ENCODE data around the gene MGMT. TPM values are rescaled to one million over a fixed set of nuclear protein-coding genes. Genes with fewer than 3 reads are reported as not detected.

The MGMT gene
- total RNA-seq, 1 experiment from 2014 or later, result 11.5 TPM

GRCh38 chr10:129704225-129704624 is 237.2 kb downstream of the MGMT start:
- H3K79me2 ChIP-seq (ENCODE audit: insufficient read depth, low read length), result no peaks in the 10 kb centered on the region
- no peaks in the 10 kb centered on the region for H3K9me3 ChIP-seq (ENCODE audit: control insufficient read depth in 1 of 2, insufficient read depth in 1 of 2, low read depth in 1 of 2, low read length in 2 of 2)
- H3K9ac ChIP-seq (ENCODE audit: low read length), result no peak overlapping the region
- no peaks in the 10 kb centered on the region for H3K4me1 ChIP-seq (ENCODE audit: control insufficient read depth in 1 of 2, insufficient read depth in 2 of 2, low read length in 2 of 2)
- no peaks in the 10 kb centered on the region for H4K20me1 ChIP-seq (ENCODE audit: insufficient read depth)
- H3K36me3 ChIP-seq (ENCODE audit: control insufficient read depth in 1 of 2, insufficient read depth in 2 of 2, low read length in 2 of 2), result no peaks in the 10 kb centered on the region
- ChIA-PET RAD21 (ENCODE audit: low non-redundant PET in 1 of 2, low total read pairs in 2 of 2, uncharacterized antibody in 2 of 2, unreplicated experiment in 2 of 2) (no interaction called here), CTCF (no interaction called here), POLR2A (no interaction called here)
- no peaks in the 10 kb centered on the region for H3K27me3 ChIP-seq (ENCODE audit: insufficient read depth, low read length)
- TF ChIP-seq ZBTB33 (IDR thresholded peaks at IDR 0.05; ENCODE audit: extremely low read depth, insufficient replicate concordance, low read length), result no peak
- no peak for TF ChIP-seq ZFX (IDR thresholded peaks at IDR 0.05)
- TF ChIP-seq ZNF274 (IDR thresholded peaks at IDR 0.05; ENCODE audit: low read depth, low read length), result no peak
- TF ChIP-seq ATF3 (IDR thresholded peaks at IDR 0.05), result no peak
- TF ChIP-seq SIN3A (IDR thresholded peaks at IDR 0.05; ENCODE audit: low read depth), result no peak
- no TSS peak for BruUV-seq (replicated peaks)
- H3K9me2 ChIP-seq (ENCODE audit: insufficient read depth), result no peaks in the 10 kb centered on the region
- H2AFZ ChIP-seq (ENCODE audit: low read depth, low read length, poor library complexity, severe bottlenecking), result no peak overlapping the region
- H3K4me3 ChIP-seq (replicated peaks in 1 of 2; ENCODE audit: low read depth in 1 of 2, low read length in 2 of 2), result no peak overlapping the region
- ATAC-seq (no peak), DNase-seq (ENCODE audit: low read depth, low spot score) (no peak)
- intact Hi-C loops (cut with micrococcal nuclease), result no loop called here
- H3K4me2 ChIP-seq (ENCODE audit: low read length), result no peak overlapping the region
- H3K27ac ChIP-seq (ENCODE audit: low read depth, low read length), result no peak overlapping the region

- Histone ChIP-seq H3K4me3 (replicated peaks in 1 of 2; ENCODE audit: low read depth in 1 of 2, low read length in 2 of 2) (no peak overlapping the region), H3K79me2 (ENCODE audit: insufficient read depth, low read length) (no peaks in the 10 kb centered on the region), H3K4me2 (ENCODE audit: low read length) (no peak overlapping the region), H3K36me3 (ENCODE audit: control insufficient read depth in 1 of 2, insufficient read depth in 2 of 2, low read length in 2 of 2) (no peaks in the 10 kb centered on the region), H4K20me1 (ENCODE audit: insufficient read depth) (no peaks in the 10 kb centered on the region), H2AFZ (ENCODE audit: low read depth, low read length, poor library complexity, severe bottlenecking) (no peak overlapping the region), H3K27ac (ENCODE audit: low read depth, low read length) (no peak overlapping the region), H3K27me3 (ENCODE audit: insufficient read depth, low read length) (no peaks in the 10 kb centered on the region), H3K9ac (ENCODE audit: low read length) (no peak overlapping the region), H3K9me3 (ENCODE audit: control insufficient read depth in 1 of 2, insufficient read depth in 1 of 2, low read depth in 1 of 2, low read length in 2 of 2) (no peaks in the 10 kb centered on the region), H3K4me1 (ENCODE audit: control insufficient read depth in 1 of 2, insufficient read depth in 2 of 2, low read length in 2 of 2) (no peaks in the 10 kb centered on the region), H3K9me2 (ENCODE audit: insufficient read depth) (no peaks in the 10 kb centered on the region)
- TF ChIP-seq, protein P1, sequence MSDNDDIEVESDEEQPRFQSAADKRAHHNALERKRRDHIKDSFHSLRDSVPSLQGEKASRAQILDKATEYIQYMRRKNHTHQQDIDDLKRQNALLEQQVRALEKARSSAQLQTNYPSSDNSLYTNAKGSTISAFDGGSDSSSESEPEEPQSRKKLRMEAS (IDR thresholded peaks at IDR 0.05), result no peak
- TF ChIP-seq POLR2A (IDR thresholded peaks at IDR 0.05; ENCODE audit: borderline replicate concordance, extremely low read depth, insufficient read depth, insufficient read length) (no peak), TCF7L2 (IDR thresholded peaks at IDR 0.05; ENCODE audit: borderline replicate concordance, extremely low read depth, insufficient read depth, insufficient read length) (no peak), SIN3A (IDR thresholded peaks at IDR 0.05; ENCODE audit: low read depth) (no peak), SP1 (IDR thresholded peaks at IDR 0.05; ENCODE audit: low read depth) (no peak), EZH2 (IDR thresholded peaks at IDR 0.05) (no peak), POLR2AphosphoS5 (IDR thresholded peaks at IDR 0.05; ENCODE audit: low read depth, low read length) (no peak), ATF3 (IDR thresholded peaks at IDR 0.05) (no peak), ZFX (IDR thresholded peaks at IDR 0.05) (no peak), CEBPB (IDR thresholded peaks at IDR 0.05; ENCODE audit: low read depth) (no peak), FOSL1 (IDR thresholded peaks at IDR 0.05; ENCODE audit: low read depth) (no peak), YY1 (IDR thresholded peaks at IDR 0.05; ENCODE audit: extremely low read depth, insufficient replicate concordance, low read depth, low read length) (no peak), JUND (IDR thresholded peaks at IDR 0.05) (no peak), SRF (IDR thresholded peaks at IDR 0.05; ENCODE audit: low read depth) (no peak), RAD21 (IDR thresholded peaks at IDR 0.05; ENCODE audit: low read depth) (no peak), EGR1 (IDR thresholded peaks at IDR 0.05; ENCODE audit: low read depth) (no peak), ELF1 (IDR thresholded peaks at IDR 0.05; ENCODE audit: borderline replicate concordance, low read depth) (no peak), CBX3 (IDR thresholded peaks at IDR 0.05; ENCODE audit: low read depth) (no peak)
- CTCF ChIA-PET, result no interaction called here
- RAD21 ChIA-PET (ENCODE audit: low non-redundant PET in 1 of 2, low total read pairs in 2 of 2, uncharacterized antibody in 2 of 2, unreplicated experiment in 2 of 2), result no interaction called here
- ATAC-seq (no peak), DNase-seq (ENCODE audit: low read depth, low spot score) (no peak)
- intact Hi-C loops (cut with micrococcal nuclease), result no loop called here
- BruUV-seq (replicated peaks), result no TSS peak
- POLR2A ChIA-PET, result no interaction called here
Measured at GRCh38 chr10:129704786-129705525, 237.9 kb downstream of the MGMT start.
